AG09309 (cell line): ENCODE measurements around the gene ENO3.

ENCODE experiments used
- DNase-seq: peaks from one replicate; pipeline ENCODE4 v3.0.0-alpha.2; 2010; ENCODE audit warnings: low read depth
- H3K4me3 ChIP-seq: 2 replicates; pipeline ENCODE4 v1.5.1; 2011; ENCODE audit warnings: mild to moderate bottlenecking, low read depth, low read length, moderate library complexity; ENCODE audit not compliant: control insufficient read depth
- TF ChIP-seq, protein P1 (sequence below): IDR thresholded peaks from 2 replicates; pipeline ENCODE4 v1.5.1; 2011; ENCODE audit warnings: mild to moderate bottlenecking, low read depth, low read length, inconsistent platforms; ENCODE audit not compliant: insufficient read depth, control insufficient read depth; ENCODE audit errors: missing control alignments

ENO3 gene

DNA sequence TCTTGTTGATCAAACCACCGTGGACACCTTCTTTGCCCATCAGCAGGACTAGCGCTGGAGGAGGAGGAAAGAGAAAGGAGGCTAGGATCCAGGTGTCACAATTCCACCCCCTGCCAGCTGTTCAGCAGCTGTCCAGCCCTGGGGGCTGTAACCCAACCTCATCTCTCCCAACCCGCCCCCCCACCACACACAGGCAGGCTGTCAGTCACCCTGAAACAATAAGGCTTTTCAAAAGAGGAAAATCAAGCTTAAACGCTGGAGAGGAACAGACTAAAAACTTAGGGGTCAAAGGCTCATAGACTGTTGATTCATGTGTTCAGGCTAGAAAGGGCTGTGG, 5.0 kb upstream of the ENO3 start:
- no peak for DNase-seq
- peak overlapping the region; percentile 88 for H3K4me3 ChIP-seq
- TF ChIP-seq, protein P1, sequence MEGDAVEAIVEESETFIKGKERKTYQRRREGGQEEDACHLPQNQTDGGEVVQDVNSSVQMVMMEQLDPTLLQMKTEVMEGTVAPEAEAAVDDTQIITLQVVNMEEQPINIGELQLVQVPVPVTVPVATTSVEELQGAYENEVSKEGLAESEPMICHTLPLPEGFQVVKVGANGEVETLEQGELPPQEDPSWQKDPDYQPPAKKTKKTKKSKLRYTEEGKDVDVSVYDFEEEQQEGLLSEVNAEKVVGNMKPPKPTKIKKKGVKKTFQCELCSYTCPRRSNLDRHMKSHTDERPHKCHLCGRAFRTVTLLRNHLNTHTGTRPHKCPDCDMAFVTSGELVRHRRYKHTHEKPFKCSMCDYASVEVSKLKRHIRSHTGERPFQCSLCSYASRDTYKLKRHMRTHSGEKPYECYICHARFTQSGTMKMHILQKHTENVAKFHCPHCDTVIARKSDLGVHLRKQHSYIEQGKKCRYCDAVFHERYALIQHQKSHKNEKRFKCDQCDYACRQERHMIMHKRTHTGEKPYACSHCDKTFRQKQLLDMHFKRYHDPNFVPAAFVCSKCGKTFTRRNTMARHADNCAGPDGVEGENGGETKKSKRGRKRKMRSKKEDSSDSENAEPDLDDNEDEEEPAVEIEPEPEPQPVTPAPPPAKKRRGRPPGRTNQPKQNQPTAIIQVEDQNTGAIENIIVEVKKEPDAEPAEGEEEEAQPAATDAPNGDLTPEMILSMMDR, result no peak

DNA sequence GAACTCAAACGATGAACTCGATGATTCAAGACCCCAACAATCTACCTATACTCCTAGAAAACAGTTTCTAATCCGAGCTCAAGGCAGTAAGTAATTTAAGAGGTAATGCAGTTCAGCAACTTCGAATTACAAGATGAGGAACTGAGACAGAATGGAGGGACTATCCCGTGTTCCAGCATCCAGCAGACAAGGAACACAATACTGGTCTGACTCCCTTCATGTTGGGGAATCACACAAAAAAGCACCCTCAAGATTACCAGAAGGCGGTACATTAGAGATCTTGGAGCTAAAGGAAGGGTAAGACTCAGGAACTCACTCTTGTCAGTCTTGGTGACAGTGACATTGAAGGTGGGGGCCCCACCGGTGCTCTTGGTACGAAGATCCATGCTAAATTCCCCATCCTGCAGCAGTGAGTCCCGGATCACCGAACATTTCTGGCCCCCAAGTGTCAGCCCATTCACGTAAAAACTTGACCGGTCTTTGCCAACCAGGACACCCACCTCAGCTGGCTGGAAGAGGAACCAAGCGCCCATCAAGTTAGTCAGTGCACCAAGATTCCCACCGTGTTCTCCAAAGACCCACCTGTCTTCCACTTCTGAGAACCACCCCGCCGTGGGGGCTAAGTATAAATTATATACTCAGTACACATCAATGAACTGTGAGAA, 4.5 kb upstream of the ENO3 start:
- TF ChIP-seq, protein P1, result no peak
- DNase-seq, result no peak
- peak overlapping the region; percentile 88 for H3K4me3 ChIP-seq

DNA sequence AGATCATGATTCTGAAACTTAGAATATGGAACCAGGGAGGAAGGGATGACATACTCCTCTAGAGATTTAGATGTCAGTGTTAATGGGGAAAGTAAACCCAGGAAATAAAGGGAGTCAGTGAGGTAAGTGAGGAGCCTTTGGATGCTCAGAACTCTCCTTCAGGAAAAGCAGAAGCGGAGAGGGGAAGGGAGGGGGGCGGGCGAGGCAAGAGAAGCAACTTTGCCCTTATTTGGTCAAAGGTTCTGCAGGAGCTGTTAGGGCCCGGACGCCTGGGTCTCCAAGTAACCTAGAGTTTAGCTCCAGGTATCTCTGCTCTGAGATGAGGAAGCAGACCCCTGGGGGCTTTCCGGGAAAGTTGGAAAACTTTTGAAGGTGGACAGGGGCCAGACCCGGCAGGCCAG, 3.9 kb upstream of the ENO3 start:
- TF ChIP-seq, protein P1, result no peak
- DNase-seq, result no peak
- peak overlapping the region; percentile 88 for H3K4me3 ChIP-seq

DNA sequence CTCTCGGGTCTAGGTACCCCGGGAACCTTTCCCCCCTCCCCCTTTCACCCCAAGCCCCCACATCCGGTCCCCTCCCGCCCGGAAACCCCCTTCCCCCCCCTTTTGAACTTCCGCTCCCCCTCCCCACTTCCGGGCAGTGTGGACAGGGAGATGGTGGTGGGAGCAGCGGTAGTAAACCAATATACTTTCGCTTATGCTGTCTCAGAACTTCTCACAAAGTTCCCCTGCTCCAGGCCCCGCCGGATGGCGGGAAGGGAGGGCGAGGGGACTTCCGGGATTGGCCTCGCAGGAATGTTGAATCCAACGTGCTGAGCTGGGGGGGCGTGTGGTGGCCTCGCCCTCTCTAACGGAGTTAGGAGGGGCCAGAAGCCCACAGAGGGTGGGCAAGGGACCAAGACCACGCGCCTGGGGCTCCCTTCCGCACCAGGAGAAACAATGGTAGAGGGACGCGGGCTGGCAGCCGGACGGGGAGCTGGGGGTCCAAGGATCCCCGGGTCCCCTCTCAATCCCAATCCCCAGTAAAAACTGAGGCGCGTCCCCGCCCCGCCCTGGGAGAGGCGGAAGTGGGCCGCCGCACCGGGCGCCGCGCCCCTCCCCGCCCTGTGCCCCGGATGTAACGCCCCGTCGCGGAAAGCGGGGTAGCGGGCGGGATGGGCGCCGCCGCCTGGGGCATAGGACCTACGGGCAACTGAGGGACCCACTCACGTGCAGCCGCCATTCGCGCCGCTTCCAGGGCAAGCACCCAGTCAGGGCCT, 3.3 kb upstream of the ENO3 start:
- DNase-seq, result no peak
- H3K4me3 ChIP-seq, result peak overlapping the region; percentile 88
- TF ChIP-seq, protein P1, result no peak

DNA sequence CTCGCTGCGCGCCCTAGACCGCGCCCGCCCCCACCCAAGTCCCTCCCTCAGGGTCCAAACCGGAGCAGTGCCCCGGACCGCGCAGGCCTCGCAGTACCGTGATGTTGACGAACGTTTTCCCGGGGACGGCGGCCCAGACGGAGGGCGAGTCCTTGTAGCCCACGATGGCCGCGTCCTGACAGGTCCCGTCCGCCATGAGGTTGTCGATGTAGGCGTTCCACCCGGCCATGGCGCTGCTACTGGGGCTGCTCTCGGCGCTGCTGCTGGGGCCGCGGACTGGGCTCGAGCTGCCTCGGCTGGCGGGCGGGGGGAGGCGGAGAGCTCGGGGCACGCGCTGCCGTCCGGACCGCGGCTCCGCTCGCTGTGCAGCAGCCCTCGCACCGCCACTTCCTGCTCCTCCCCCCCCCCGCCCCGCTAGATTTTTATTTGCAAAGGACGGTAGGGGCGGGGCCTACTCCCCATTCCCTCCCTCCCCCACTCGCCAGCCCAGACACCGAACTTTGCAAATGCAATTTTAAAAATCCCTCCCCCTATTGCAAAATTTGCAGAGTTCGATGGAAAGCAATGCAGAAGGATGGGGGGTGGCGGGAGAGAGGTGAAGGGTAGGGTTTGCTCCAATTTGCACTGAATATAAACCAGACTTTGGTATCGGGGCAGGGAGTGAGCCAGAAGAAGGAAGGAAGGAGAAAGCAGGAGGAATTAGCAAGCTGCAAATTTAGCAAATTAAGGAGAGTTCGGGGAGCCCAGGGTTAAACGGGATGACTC, 2.6 kb upstream of the ENO3 start, which contains the start of gene PFN1:
TSS of gene PFN1 (minus strand) at position 365 of the 765 bp plus-strand sequence. CDS start at position 229, 136 bp downstream.
- peak within 1 kb of the TSS; percentile 88 for H3K4me3 ChIP-seq
- DNase-seq, result peak; percentile 74
- TF ChIP-seq, protein P1, result no peak

DNA sequence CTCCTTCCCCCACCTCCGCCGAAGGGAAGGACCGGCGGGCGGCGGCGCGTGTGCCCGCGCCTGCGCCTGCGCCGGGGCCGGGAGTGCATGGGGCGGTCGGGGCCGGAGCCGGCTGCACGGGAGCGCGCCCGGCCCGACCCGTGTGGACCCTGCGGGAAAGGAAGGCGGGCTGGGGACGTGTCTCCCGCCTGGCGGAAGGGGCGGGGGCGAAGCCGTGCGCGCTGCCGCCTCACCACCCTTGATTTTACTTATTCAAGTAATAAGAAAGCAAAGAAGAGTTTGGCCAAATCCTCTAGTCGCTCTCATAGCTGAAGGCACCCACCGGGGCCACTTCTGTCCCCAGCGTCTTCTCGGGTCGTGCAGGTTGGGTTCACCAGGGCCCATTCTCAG, 2.0 kb upstream of the ENO3 start:
- peak overlapping the region; percentile 62 for H3K4me3 ChIP-seq
- TF ChIP-seq, protein P1, result no peak
- peak; percentile 56 for DNase-seq
